Calu3 (cell line): ENCODE measurements around the gene RTKN2. TPM values are rescaled to one million over a fixed set of nuclear protein-coding genes. Genes with fewer than 3 reads are reported as not detected.

ENCODE experiments used
- BruUV-seq: library from RNA; stranded (reverse); fragments of 400-500 nt; replicated peaks from 2 replicates; lab custom pipeline; 2021; lab: Mats Ljungman, UMichigan
- CTCF ChIA-PET: fragments of 300-600 bp; sonication (Branson Sonifier 250); formaldehyde crosslinking; loops from one replicate; lab custom pipeline; 2022; ENCODE audit warnings: antibody characterized with exemption; lab: Charles Lee
- DNase-seq: peaks from one replicate; pipeline ENCODE4 v3.0.0; 2022
- H3K27ac Mint-ChIP-seq: one replicate; pipeline ENCODE4 v1.8.0; 2022; ENCODE audit warnings: mixed read lengths; ENCODE audit not compliant: unreplicated experiment
- H3K27me3 Mint-ChIP-seq: one replicate; pipeline ENCODE4 v1.8.0; 2022; ENCODE audit warnings: mixed read lengths; ENCODE audit not compliant: unreplicated experiment
- H3K36me3 Mint-ChIP-seq: one replicate; pipeline ENCODE4 v1.8.0; 2022; ENCODE audit warnings: mild to moderate bottlenecking, moderate library complexity, mixed read lengths; ENCODE audit not compliant: insufficient read depth, unreplicated experiment
- H3K4me1 Mint-ChIP-seq: one replicate; pipeline ENCODE4 v1.8.0; 2022; ENCODE audit warnings: mild to moderate bottlenecking, low read depth, mixed read lengths; ENCODE audit not compliant: unreplicated experiment
- H3K4me3 Mint-ChIP-seq: one replicate; pipeline ENCODE4 v1.8.0; 2022; ENCODE audit warnings: mild to moderate bottlenecking, low read depth, moderate library complexity, mixed read lengths; ENCODE audit not compliant: unreplicated experiment
- H3K9me3 Mint-ChIP-seq: one replicate; pipeline ENCODE4 v1.8.0; 2022; ENCODE audit warnings: low read depth, mixed read lengths; ENCODE audit not compliant: unreplicated experiment
- CTCF ChIP-seq: fragments of 200-600 bp; IDR thresholded peaks from one replicate; pipeline ENCODE4 v1.8.0; 2022; ENCODE audit warnings: antibody characterized with exemption; ENCODE audit not compliant: unreplicated experiment
- intact Hi-C: fragments of 100-400 bp; cut with micrococcal nuclease; formaldehyde crosslinking; loops from one replicate; pipeline ENCODE4 v1.10.0; 2022; ENCODE audit not compliant: unreplicated experiment
- total RNA-seq: library from RNA; stranded (reverse); gene quantifications from 2 replicates; pipeline ENCODE4 v1.2.3, GENCODE V29; 2022

RTKN2 gene
- total RNA-seq, 1 experiment from 2014 or later, result 26.7 TPM

GRCh38 chr10:62188021-62188616 lies 80.5 kb downstream of the RTKN2 start:
- intact Hi-C loops, result no loop called here
- CTCF ChIA-PET, result no interaction called here
- TF ChIP-seq CTCF, result no peak
- no TSS peak for BruUV-seq
- Mint-ChIP-seq H3K4me1 (peaks cover 9% of the 10 kb centered on the region), H3K36me3 (no peaks in the 10 kb centered on the region), H3K4me3 (no peak overlapping the region), H3K27ac (no peak overlapping the region), H3K27me3 (no peaks in the 10 kb centered on the region), H3K9me3 (no peaks in the 10 kb centered on the region)
- DNase-seq, result no peak

GRCh38 chr10:62186999-62187675 lies 81.5 kb downstream of the RTKN2 start:
- H3K36me3 Mint-ChIP-seq, result no peaks in the 10 kb centered on the region
- H3K4me3 Mint-ChIP-seq, result no peak overlapping the region
- CTCF ChIA-PET, result no interaction called here
- TF ChIP-seq CTCF, result no peak
- H3K27me3 Mint-ChIP-seq, result no peaks in the 10 kb centered on the region
- no TSS peak for BruUV-seq
- peaks cover 9% of the 10 kb centered on the region for H3K4me1 Mint-ChIP-seq
- no peak for DNase-seq
- H3K9me3 Mint-ChIP-seq, result no peaks in the 10 kb centered on the region
- intact Hi-C loops, result no loop called here
- peak overlapping the region; percentile 31 for H3K27ac Mint-ChIP-seq

GRCh38 chr10:62185919-62186692 lies 82.5 kb downstream of the RTKN2 start:
- intact Hi-C loops, result no loop called here
- no peak for TF ChIP-seq CTCF
- no peaks in the 10 kb centered on the region for H3K27me3 Mint-ChIP-seq
- no peaks in the 10 kb centered on the region for H3K36me3 Mint-ChIP-seq
- BruUV-seq, result no TSS peak
- CTCF ChIA-PET, result interaction anchor here (0.7 kb wide), 1 partner anchor 109 kb away, joined by 3 read pairs; no protein-coding TSS in a partner anchor
- peaks cover 9% of the 10 kb centered on the region for H3K4me1 Mint-ChIP-seq
- no peak for DNase-seq
- H3K4me3 Mint-ChIP-seq, result no peak overlapping the region
- H3K27ac Mint-ChIP-seq, result no peak overlapping the region
- H3K9me3 Mint-ChIP-seq, result no peaks in the 10 kb centered on the region

- no peak for DNase-seq
- BruUV-seq, result no TSS peak
Measured at GRCh38 chr10:62183857-62184795, 84.5 kb downstream of the RTKN2 start.

More at GRCh38 chr10:62183857-62184795, 84.5 kb downstream of the RTKN2 start:
- H3K4me3 Mint-ChIP-seq, result no peak overlapping the region
- H3K9me3 Mint-ChIP-seq, result no peaks in the 10 kb centered on the region
- no peaks in the 10 kb centered on the region for H3K27me3 Mint-ChIP-seq
- no peak overlapping the region for H3K27ac Mint-ChIP-seq
- CTCF ChIA-PET, result no interaction called here
- intact Hi-C loops, result loop anchor here (5.0 kb wide), 1 partner anchor 87 kb away; no protein-coding TSS in a partner anchor
- TF ChIP-seq CTCF, result no peak
- H3K36me3 Mint-ChIP-seq, result no peaks in the 10 kb centered on the region
- H3K4me1 Mint-ChIP-seq, result peaks cover 9% of the 10 kb centered on the region
